Measurements from ENCODE around the gene DSCAML1.

The DSCAML1 gene

GRCh38 chr11:117428186-117428855 lies 368.7 kb downstream of the DSCAML1 start:
- TF ChIP-seq, protein P1, sequence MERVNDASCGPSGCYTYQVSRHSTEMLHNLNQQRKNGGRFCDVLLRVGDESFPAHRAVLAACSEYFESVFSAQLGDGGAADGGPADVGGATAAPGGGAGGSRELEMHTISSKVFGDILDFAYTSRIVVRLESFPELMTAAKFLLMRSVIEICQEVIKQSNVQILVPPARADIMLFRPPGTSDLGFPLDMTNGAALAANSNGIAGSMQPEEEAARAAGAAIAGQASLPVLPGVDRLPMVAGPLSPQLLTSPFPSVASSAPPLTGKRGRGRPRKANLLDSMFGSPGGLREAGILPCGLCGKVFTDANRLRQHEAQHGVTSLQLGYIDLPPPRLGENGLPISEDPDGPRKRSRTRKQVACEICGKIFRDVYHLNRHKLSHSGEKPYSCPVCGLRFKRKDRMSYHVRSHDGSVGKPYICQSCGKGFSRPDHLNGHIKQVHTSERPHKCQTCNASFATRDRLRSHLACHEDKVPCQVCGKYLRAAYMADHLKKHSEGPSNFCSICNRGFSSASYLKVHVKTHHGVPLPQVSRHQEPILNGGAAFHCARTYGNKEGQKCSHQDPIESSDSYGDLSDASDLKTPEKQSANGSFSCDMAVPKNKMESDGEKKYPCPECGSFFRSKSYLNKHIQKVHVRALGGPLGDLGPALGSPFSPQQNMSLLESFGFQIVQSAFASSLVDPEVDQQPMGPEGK (CRISPR knock-in tag; IDR thresholded peaks at IDR 0.05; ENCODE audit: borderline replicate concordance) = no peak
- TF ChIP-seq ZC3H10 (CRISPR knock-in tag; IDR thresholded peaks at IDR 0.05) = no peak
- no peak for TF ChIP-seq TSHZ2 (CRISPR knock-in tag; IDR thresholded peaks at IDR 0.05)
- TF ChIP-seq ZFP3 (CRISPR knock-in tag; IDR thresholded peaks at IDR 0.05) = no peak
- TF ChIP-seq SNAI2 (CRISPR knock-in tag; IDR thresholded peaks at IDR 0.05) = no peak
- TF ChIP-seq ARNTL (CRISPR knock-in tag; IDR thresholded peaks at IDR 0.05; ENCODE audit: borderline replicate concordance, low read depth) = no peak
- no peak for TF ChIP-seq ZFP30 (CRISPR knock-in tag; IDR thresholded peaks at IDR 0.05)
- TF ChIP-seq, protein P2, sequence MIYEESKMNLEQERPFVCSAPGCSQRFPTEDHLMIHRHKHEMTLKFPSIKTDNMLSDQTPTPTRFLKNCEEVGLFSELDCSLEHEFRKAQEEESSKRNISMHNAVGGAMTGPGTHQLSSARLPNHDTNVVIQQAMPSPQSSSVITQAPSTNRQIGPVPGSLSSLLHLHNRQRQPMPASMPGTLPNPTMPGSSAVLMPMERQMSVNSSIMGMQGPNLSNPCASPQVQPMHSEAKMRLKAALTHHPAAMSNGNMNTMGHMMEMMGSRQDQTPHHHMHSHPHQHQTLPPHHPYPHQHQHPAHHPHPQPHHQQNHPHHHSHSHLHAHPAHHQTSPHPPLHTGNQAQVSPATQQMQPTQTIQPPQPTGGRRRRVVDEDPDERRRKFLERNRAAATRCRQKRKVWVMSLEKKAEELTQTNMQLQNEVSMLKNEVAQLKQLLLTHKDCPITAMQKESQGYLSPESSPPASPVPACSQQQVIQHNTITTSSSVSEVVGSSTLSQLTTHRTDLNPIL (CRISPR knock-in tag; IDR thresholded peaks at IDR 0.05; ENCODE audit: low read depth) = no peak
- TF ChIP-seq PPARA (CRISPR knock-in tag; IDR thresholded peaks at IDR 0.05; ENCODE audit: borderline replicate concordance) = no peak
- no peak for TF ChIP-seq ISL1 (CRISPR knock-in tag; IDR thresholded peaks at IDR 0.05)
- no peak for TF ChIP-seq ZNF70 (CRISPR knock-in tag; IDR thresholded peaks at IDR 0.05)
- ATAC-seq = no peak

DNA sequence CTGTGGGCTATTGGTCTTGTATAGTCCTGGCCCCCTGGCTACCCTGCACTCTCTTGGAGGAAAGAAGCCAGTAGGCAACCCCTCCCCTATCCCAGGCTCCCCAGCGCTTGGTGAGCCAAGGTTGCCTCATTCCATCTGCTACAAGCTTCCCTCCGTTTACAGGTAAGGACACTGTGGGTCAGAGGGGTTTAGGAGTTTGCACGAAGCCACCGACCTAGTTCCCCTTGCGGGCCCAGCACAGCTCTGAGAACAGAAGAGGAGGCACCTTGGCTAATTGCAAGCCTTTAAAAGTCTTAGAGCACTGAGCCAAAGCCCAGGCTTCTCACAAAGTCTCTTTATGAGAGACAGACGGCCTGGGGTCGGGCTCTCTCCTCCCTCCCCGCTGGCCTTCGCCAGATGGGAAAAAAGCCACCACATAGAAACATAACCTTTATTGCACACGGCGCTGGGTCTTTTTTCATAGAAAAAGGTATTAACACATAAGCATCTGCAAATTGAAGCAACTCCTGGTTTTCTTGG lies 369.6 kb downstream of the DSCAML1 start:
- no peak for ATAC-seq
- TF ChIP-seq CSRNP3 (CRISPR knock-in tag; IDR thresholded peaks at IDR 0.05) = no peak
- TF ChIP-seq ARNTL (CRISPR knock-in tag; IDR thresholded peaks at IDR 0.05; ENCODE audit: borderline replicate concordance, low read depth) = no peak
- TF ChIP-seq OSR1 (CRISPR knock-in tag; IDR thresholded peaks at IDR 0.05) = no peak
- no peak for TF ChIP-seq TSHZ2 (CRISPR knock-in tag; IDR thresholded peaks at IDR 0.05)
- TF ChIP-seq BACH2 (CRISPR knock-in tag; IDR thresholded peaks at IDR 0.05; ENCODE audit: borderline replicate concordance) = no peak
- no peak for TF ChIP-seq RARB (CRISPR knock-in tag; IDR thresholded peaks at IDR 0.05)
- TF ChIP-seq ZNF70 (CRISPR knock-in tag; IDR thresholded peaks at IDR 0.05) = no peak
- TF ChIP-seq ZFP3 (CRISPR knock-in tag; IDR thresholded peaks at IDR 0.05) = no peak
- no peak for TF ChIP-seq ZFP30 (CRISPR knock-in tag; IDR thresholded peaks at IDR 0.05)
- TF ChIP-seq PPARA (CRISPR knock-in tag; IDR thresholded peaks at IDR 0.05; ENCODE audit: borderline replicate concordance) = no peak
- TF ChIP-seq, protein P1 (CRISPR knock-in tag; IDR thresholded peaks at IDR 0.05; ENCODE audit: borderline replicate concordance) = no peak
- TF ChIP-seq ZC3H10 (CRISPR knock-in tag; IDR thresholded peaks at IDR 0.05) = no peak
- TF ChIP-seq ISL1 (CRISPR knock-in tag; IDR thresholded peaks at IDR 0.05) = no peak
- TF ChIP-seq, protein P2 (CRISPR knock-in tag; IDR thresholded peaks at IDR 0.05; ENCODE audit: low read depth) = no peak

Data from SK-N-SH treated with all-trans-retinoic acid at 6 μM for 48 hours (cell line).